ENCODE results near the gene USP30.
"Not testable (repeated sequence)": the region's sequence is repeated elsewhere in the genome, so short reads cannot be mapped to it uniquely, and the experiment has no call there.

USP30 gene

GRCh38 chr12:109052414-109053323, at the start of gene USP30:
Gene USP30 (plus strand): TSS chr12:109052576. CDS start chr12:109052679, 103 bp downstream.
- DNase-seq (ENCODE audit: low read depth): peak; percentile 65

- no peak for DNase-seq (ENCODE audit: low read depth)
Measured at GRCh38 chr12:109004017-109004416, 48.4 kb upstream of the USP30 start.

GRCh38 chr12:109009766-109010165, 42.6 kb upstream of the USP30 start:
- no peak for DNase-seq (ENCODE audit: low read depth)

GRCh38 chr12:109010259-109010658, 42.1 kb upstream of the USP30 start:
- DNase-seq (ENCODE audit: low read depth): no peak

GRCh38 chr12:109014984-109015765, 37.2 kb upstream of the USP30 start:
- DNase-seq (ENCODE audit: low read depth): no peak

- no peak for DNase-seq (ENCODE audit: low read depth)
Measured at GRCh38 chr12:109016016-109016415, 36.4 kb upstream of the USP30 start.

- no peak for DNase-seq (ENCODE audit: low read depth)
Measured at GRCh38 chr12:109016978-109017377, 35.4 kb upstream of the USP30 start.

- no peak for DNase-seq (ENCODE audit: low read depth)
Measured at GRCh38 chr12:109018296-109018695, 34.1 kb upstream of the USP30 start.

GRCh38 chr12:109020146-109020795, 32.1 kb upstream of the USP30 start:
- DNase-seq (ENCODE audit: low read depth): no peak

GRCh38 chr12:109020796-109021380, 31.5 kb upstream of the USP30 start, which contains the start of gene SVOP:
Gene SVOP (minus strand): TSS chr12:109021068. CDS start chr12:109020868, 200 bp downstream.
- peak; percentile 39 for DNase-seq (ENCODE audit: low read depth)

- DNase-seq (ENCODE audit: low read depth): no peak
Measured at GRCh38 chr12:109027767-109028166, 24.6 kb upstream of the USP30 start.

- not testable (repeated sequence) for DNase-seq (ENCODE audit: low read depth)
Measured at GRCh38 chr12:109028624-109029023, 23.8 kb upstream of the USP30 start.

- no peak for DNase-seq (ENCODE audit: low read depth)
Measured at GRCh38 chr12:109029411-109029810, 23.0 kb upstream of the USP30 start.

GRCh38 chr12:109033239-109034196, 18.9 kb upstream of the USP30 start:
- DNase-seq (ENCODE audit: low read depth): no peak

GRCh38 chr12:109036975-109037374, 15.4 kb upstream of the USP30 start:
- no peak for DNase-seq (ENCODE audit: low read depth)

- DNase-seq (ENCODE audit: low read depth): no peak
Measured at GRCh38 chr12:109044241-109044640, 8.1 kb upstream of the USP30 start.

GRCh38 chr12:109047081-109047805, 5.1 kb upstream of the USP30 start:
- no peak for DNase-seq (ENCODE audit: low read depth)

GRCh38 chr12:109048706-109049105, 3.7 kb upstream of the USP30 start:
- not testable (repeated sequence) for DNase-seq (ENCODE audit: low read depth)

- DNase-seq (ENCODE audit: low read depth): not testable (repeated sequence)
Measured at GRCh38 chr12:109049794-109050193, 2.6 kb upstream of the USP30 start.

- no peak for DNase-seq (ENCODE audit: low read depth)
Measured at GRCh38 chr12:109052097-109052413, 321 bp upstream of the USP30 start.

Measured in stromal cell of bone marrow (primary cell).